Muscle of leg (tissue), 11 donors: Measurements from ENCODE around the gene CWC27. TPM values are rescaled to one million over a fixed set of nuclear protein-coding genes. Genes with fewer than 3 reads are reported as not detected.

ENCODE experiments used
- DNase-seq: peaks from one replicate; pipeline ENCODE4 v3.0.0; 2013
- H3K27ac ChIP-seq: one replicate; pipeline ENCODE4 v1.5.1; 2013; ENCODE audit warnings: mild to moderate bottlenecking, low read length, control low read depth
- H3K27me3 ChIP-seq: one replicate; pipeline ENCODE4 v1.6.1; 2013; ENCODE audit warnings: low read length; ENCODE audit not compliant: control insufficient read depth, insufficient read depth
- H3K36me3 ChIP-seq: one replicate; pipeline ENCODE4 v1.6.1; 2013; ENCODE audit warnings: low read length; ENCODE audit not compliant: control insufficient read depth, insufficient read depth
- H3K4me1 ChIP-seq: one replicate; pipeline ENCODE4 v1.6.1; 2013; ENCODE audit warnings: low read length; ENCODE audit not compliant: control insufficient read depth, insufficient read depth
- H3K4me3 ChIP-seq: one replicate; pipeline ENCODE4 v1.5.1; 2013; ENCODE audit warnings: low read length, control low read depth
- H3K9me3 ChIP-seq: replicated peaks from 2 replicates; pipeline ENCODE4 v1.6.1; 2013; ENCODE audit warnings: low read depth, low read length; ENCODE audit not compliant: control insufficient read depth
- WGBS: methylation state at CpG from one replicate; pipeline ENCODE4 v1.1.5; 2013; ENCODE audit warnings: missing lambda C conversion rate; ENCODE audit not compliant: insufficient coverage; 5-methylcytosine and 5-hydroxymethylcytosine counted together
- polyA plus RNA-seq, 8 donors: library from polyadenylated mRNA; unstranded; fragments of 120-200 nt; gene quantifications; one replicate each; pipeline versions ENCODE4 v1.2.1 to v1.2.3, GENCODE V29; 2013; ENCODE audit warnings: inconsistent platforms in 1 of 8, low replicate concordance in 1 of 8; ENCODE audit not compliant: insufficient read length in 8 of 8, insufficient read depth in 1 of 8
- total RNA-seq: library from RNA; stranded (reverse); fragments of 120-200 nt; gene quantifications from one replicate; pipeline ENCODE4 v1.2.4, GENCODE V29; 2013

The CWC27 gene
- total and polyA plus RNA-seq, 9 donors = 14.7 to 29.3 (median 23.4) TPM

DNA sequence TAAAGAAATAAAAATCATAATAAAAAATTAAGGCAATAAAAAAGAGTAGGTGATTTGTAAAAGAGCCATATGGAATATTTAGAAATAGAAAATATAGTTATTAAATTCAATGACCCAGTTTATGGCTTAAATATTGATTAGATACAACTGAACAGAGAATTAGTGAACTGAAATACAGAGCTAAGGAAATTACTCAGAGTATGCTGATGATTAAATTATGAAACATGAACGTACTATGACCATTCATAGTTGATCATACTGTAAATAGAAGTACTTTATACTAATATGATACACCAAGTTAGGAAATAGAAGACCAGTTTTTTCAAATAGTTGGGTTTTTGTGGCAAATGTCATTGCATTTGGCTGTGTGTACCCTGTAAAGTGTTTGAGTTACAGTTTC lies 194.5 kb downstream of the CWC27 start:
- H3K27ac ChIP-seq = no peak overlapping the region
- no CpG with 5 or more reads among the region's 1 CpG for WGBS
- H3K36me3 ChIP-seq = no peaks in the 10 kb centered on the region
- no peak overlapping the region for H3K4me3 ChIP-seq
- H3K9me3 ChIP-seq = peaks cover 9% of the 10 kb centered on the region
- DNase-seq = no peak
- H3K27me3 ChIP-seq = no peaks in the 10 kb centered on the region
- no peaks in the 10 kb centered on the region for H3K4me1 ChIP-seq

DNA sequence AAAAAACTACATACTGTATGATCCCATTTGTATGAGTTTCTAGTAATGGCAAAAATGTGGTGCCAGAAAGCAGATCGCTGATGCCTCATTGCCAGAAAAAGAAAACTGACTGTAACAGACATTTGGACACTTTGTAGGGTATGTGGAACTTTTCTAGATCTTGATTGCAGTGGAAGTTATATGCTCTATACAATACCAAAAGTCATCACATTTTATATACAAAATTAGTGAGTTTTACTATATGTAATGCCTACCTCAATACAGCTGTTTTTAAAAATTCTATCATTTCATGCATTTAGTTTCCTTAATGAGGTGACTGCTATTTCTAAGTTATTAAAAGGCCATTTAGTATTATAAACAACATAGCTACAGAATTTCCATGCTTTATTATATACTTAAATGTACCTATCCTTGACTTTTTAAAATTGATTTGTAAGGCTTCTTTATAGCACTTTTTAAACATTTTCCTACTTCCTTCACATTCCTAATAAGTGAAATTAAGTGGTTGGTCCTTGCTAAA lies 199.9 kb downstream of the CWC27 start:
- DNase-seq = no peak
- WGBS = no CpG with 5 or more reads among the region's 1 CpG
- Histone ChIP-seq H3K36me3 (peaks cover 6% of the 10 kb centered on the region), H3K4me1 (no peaks in the 10 kb centered on the region), H3K4me3 (no peak overlapping the region), H3K9me3 (peaks cover 6% of the 10 kb centered on the region), H3K27ac (no peak overlapping the region), H3K27me3 (no peaks in the 10 kb centered on the region)

DNA sequence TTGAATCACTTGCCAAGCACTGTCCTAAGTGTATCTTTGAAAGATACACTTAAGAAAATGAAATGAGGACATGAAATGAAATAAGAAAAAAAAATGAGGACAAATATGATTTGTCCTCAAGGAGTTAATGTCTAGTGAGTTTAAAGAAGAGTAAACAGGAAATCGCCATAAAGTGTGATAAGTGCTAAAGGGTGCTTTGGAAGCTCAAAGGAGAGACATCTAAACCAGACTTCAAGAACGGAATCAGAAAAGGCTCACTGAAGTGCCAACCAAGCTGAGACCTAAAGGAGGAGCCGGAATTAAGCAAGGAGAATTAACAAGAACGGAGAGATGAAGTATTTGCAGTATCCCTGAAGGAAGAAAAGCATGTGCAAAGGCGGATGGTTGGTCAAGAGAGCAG lies 200.8 kb downstream of the CWC27 start:
- H3K9me3 ChIP-seq = no peaks in the 10 kb centered on the region
- H3K27me3 ChIP-seq = no peaks in the 10 kb centered on the region
- DNase-seq = no peak
- peaks cover 6% of the 10 kb centered on the region for H3K36me3 ChIP-seq
- H3K4me3 ChIP-seq = no peak overlapping the region
- no peak overlapping the region for H3K27ac ChIP-seq
- WGBS = 71% methylated on average over 4 of the region's 5 CpGs
- H3K4me1 ChIP-seq = no peaks in the 10 kb centered on the region

DNA sequence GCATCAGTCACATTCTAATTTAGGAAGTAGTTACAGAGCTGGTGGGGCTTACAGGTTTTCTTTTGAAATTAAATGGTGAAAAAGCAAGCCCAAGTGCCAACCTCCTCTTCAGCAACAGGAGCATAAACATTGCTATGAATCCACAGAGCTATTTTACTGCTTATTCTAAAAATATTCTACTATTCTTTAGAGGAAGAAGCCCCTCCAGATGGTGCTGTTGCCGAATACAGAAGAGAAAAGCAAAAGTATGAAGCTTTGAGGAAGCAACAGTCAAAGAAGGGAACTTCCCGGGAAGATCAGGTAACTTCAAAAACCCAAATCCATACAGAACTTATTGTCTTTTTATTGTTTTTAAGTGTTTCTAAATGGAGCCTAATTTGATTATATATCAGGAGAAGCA lies 202.8 kb downstream of the CWC27 start:
- H3K36me3 ChIP-seq = peaks cover 6% of the 10 kb centered on the region
- no CpG with 5 or more reads among the region's 2 CpGs for WGBS
- no peaks in the 10 kb centered on the region for H3K9me3 ChIP-seq
- H3K4me1 ChIP-seq = no peaks in the 10 kb centered on the region
- peak; percentile 29 for DNase-seq
- no peak overlapping the region for H3K27ac ChIP-seq
- no peaks in the 10 kb centered on the region for H3K27me3 ChIP-seq
- H3K4me3 ChIP-seq = no peak overlapping the region

DNA sequence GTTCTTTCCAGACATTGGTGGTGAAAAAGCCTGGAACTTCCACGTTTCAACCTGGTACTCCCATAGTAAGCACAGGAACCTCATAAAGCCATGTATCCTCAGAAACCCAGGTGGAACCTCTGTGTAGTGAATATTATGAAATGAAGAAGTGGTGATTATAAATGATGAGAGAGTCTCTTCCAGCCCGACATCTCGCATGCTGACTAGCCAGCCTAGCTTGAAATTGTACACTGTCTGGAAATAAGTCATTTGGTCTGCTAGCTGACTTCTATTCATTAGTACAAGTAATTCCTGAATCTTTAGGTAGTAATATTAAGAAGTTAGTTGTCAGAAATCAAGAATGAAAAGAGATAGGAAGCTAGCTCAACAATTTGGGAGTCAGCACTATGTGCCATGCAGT lies 203.3 kb downstream of the CWC27 start:
- no CpG with 5 or more reads among the region's 3 CpGs for WGBS
- Histone ChIP-seq H3K36me3 (peaks cover 6% of the 10 kb centered on the region), H3K4me1 (no peaks in the 10 kb centered on the region), H3K27me3 (no peaks in the 10 kb centered on the region), H3K9me3 (no peaks in the 10 kb centered on the region), H3K27ac (no peak overlapping the region), H3K4me3 (no peak overlapping the region)
- no peak for DNase-seq

- DNase-seq = no peak
- H3K4me1 ChIP-seq = no peaks in the 10 kb centered on the region
- no peaks in the 10 kb centered on the region for H3K9me3 ChIP-seq
- H3K27ac ChIP-seq = no peak overlapping the region
- H3K27me3 ChIP-seq = no peaks in the 10 kb centered on the region
- no peak overlapping the region for H3K4me3 ChIP-seq
- peaks cover 6% of the 10 kb centered on the region for H3K36me3 ChIP-seq
Measured at GRCh38 chr5:64972591-64972990, 203.9 kb downstream of the CWC27 start.

DNA sequence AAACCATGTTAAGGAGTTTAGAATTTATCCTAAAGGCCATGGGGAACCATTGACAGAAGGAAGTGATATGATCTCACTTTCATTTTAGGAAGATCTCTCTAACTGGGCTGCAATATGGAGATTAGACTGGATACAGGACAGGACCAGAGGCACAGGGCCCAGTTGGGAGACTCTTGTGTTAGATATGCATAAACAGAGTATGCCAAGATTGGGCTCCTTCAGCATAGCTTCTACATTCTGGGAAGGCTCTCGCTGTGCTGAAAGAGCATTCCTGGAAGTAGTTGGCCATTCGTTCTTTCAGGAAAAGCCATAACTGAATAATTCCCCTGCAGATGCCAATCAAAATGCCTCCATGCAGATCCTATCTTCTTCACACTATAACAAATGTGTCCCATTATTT lies 204.5 kb downstream of the CWC27 start:
- Histone ChIP-seq H3K4me3 (no peak overlapping the region), H3K27me3 (no peaks in the 10 kb centered on the region), H3K4me1 (no peaks in the 10 kb centered on the region), H3K36me3 (peaks cover 6% of the 10 kb centered on the region), H3K27ac (no peak overlapping the region), H3K9me3 (no peaks in the 10 kb centered on the region)
- DNase-seq = no peak
- WGBS = 100% methylated on average over 1 of the region's 2 CpGs

DNA sequence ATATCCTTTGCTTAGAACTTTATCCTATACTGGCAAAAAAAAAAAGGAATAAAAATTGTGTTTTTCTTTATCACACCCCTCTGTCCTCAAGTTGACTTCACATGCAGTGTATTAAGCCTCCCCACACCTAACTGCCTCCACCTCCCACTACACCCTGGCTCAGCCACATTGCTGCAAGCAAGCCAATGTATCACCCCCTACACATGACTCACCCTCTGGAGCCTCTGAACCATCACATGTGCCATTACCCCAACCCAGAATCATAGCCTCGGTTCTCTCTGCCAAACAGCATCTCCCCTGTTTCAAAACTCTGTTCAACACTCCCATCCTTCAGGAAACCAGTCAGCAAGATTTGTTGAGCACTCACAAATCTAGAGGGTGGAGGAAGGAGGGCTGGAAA lies 209.0 kb downstream of the CWC27 start:
- Histone ChIP-seq H3K9me3 (no peaks in the 10 kb centered on the region), H3K36me3 (peaks cover 5% of the 10 kb centered on the region), H3K27ac (no peak overlapping the region), H3K4me1 (no peaks in the 10 kb centered on the region), H3K4me3 (no peak overlapping the region), H3K27me3 (no peaks in the 10 kb centered on the region)
- WGBS = no CpG with 5 or more reads among the region's 1 CpG
- no peak for DNase-seq

- no peak overlapping the region for H3K27ac ChIP-seq
- no peaks in the 10 kb centered on the region for H3K9me3 ChIP-seq
- no peak for DNase-seq
- no peaks in the 10 kb centered on the region for H3K36me3 ChIP-seq
- no peaks in the 10 kb centered on the region for H3K27me3 ChIP-seq
- no CpG with 5 or more reads among the region's 2 CpGs for WGBS
- no peak overlapping the region for H3K4me3 ChIP-seq
- H3K4me1 ChIP-seq = no peaks in the 10 kb centered on the region
Measured at GRCh38 chr5:64978546-64978945, 209.8 kb downstream of the CWC27 start.

DNA sequence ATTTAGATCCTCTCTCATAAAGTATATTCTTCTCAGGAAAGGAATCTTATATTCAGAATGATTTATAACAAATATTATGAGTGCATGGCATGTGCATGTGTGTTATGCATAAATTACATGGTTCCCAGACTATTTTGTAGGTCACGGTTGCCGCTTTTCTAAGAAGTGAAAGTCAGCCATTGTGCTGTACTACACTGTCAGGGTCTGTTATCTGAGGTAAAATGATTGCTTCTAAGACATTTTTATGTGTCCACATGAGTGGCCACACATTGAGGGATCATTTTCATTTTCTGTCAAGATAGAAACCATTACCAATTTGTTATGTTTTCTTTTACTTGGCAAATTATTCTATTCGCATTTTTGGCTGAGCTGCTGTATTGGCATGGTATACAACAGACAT lies 210.8 kb downstream of the CWC27 start:
- no peaks in the 10 kb centered on the region for H3K4me1 ChIP-seq
- no peaks in the 10 kb centered on the region for H3K27me3 ChIP-seq
- no peak overlapping the region for H3K27ac ChIP-seq
- 61% methylated on average over 2 of the region's 3 CpGs for WGBS
- H3K4me3 ChIP-seq = no peak overlapping the region
- DNase-seq = peak; percentile 6
- no peaks in the 10 kb centered on the region for H3K9me3 ChIP-seq
- H3K36me3 ChIP-seq = no peaks in the 10 kb centered on the region

DNA sequence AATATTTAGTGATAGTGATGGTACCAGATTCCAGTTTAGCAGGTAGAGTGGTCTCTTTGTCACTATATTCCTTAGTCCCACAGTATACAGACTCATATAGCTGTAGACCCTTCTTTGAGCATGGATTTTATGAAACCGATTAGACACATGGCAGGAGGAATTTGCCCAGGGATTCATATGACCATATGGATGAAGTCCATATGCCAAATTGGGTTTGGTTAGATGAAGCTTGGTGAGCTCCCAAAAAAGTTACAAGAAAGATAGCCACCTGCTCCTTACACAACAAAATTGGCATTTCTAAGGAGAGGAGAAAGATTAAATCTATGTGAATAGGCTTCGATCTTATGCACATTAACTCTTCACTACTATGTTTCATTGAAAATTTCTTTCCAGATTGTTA lies 211.4 kb downstream of the CWC27 start:
- H3K27ac ChIP-seq = no peak overlapping the region
- WGBS = no CpG with 5 or more reads among the region's 2 CpGs
- no peaks in the 10 kb centered on the region for H3K4me1 ChIP-seq
- peak; percentile 3 for DNase-seq
- no peaks in the 10 kb centered on the region for H3K36me3 ChIP-seq
- H3K9me3 ChIP-seq = no peaks in the 10 kb centered on the region
- no peak overlapping the region for H3K4me3 ChIP-seq
- no peaks in the 10 kb centered on the region for H3K27me3 ChIP-seq
